A549 treated with AZD2906 at 1 μM for 4 hours (cell line): ENCODE measurements around the gene ZCCHC13. TPM values are rescaled to one million over a fixed set of nuclear protein-coding genes. Genes with fewer than 3 reads are reported as not detected.

Experiments used
- total RNA-seq: library from RNA; stranded (reverse); fragments of 200-300 nt; extraction: Qiagen RNA extraction; gene quantifications from 5 replicates; pipeline ENCODE4 v1.2.3, GENCODE V29; 2022

ZCCHC13 gene
- not detected in 5 replicates for total RNA-seq

DNA sequence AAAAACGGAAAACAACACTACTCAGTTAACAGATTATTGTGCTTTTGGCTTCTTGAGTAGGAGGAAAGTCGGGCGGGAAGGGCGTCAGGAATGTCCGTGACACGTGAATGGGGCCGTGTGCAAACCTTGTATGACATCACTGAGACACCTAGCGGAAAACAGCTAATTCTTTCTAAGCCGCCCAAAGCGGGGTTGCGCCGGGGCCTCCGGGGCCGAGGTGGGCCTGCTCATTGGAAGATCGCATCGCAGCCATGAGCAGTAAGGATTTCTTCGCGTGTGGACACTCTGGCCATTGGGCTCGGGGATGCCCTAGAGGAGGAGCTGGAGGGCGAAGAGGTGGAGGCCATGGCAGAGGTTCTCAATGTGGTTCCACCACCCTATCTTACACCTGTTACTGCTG, at the start of gene ZCCHC13:
Gene ZCCHC13, plus strand, starts transcription at position 165 of the 400 bp plus-strand sequence. Its CDS starts 87 bp downstream, at position 252.

Other genes with a start within 250 kb of the ZCCHC13 start
- 17.4 to 22.2 TPM (median 18.7 TPM) in 5 replicates for gene SLC16A2, start 117.3 kb downstream of the ZCCHC13 start, total RNA-seq